AML-193 (cell line): ENCODE results near the gene NOD2.

Source experiments
- DNase-seq, 2 experiments: peaks; one replicate each; lab custom pipeline; 2025; lab: John Stamatoyannopoulos, UW

The NOD2 gene

GRCh38 chr16:50717494-50717893 is 24.1 kb downstream of the NOD2 start:
- DNase-seq, result no peak

- no peak for DNase-seq
Observed at GRCh38 chr16:50718061-50718760, 24.8 kb downstream of the NOD2 start.

GRCh38 chr16:50718761-50719400 is 25.5 kb downstream of the NOD2 start:
- no peak for DNase-seq

DNA sequence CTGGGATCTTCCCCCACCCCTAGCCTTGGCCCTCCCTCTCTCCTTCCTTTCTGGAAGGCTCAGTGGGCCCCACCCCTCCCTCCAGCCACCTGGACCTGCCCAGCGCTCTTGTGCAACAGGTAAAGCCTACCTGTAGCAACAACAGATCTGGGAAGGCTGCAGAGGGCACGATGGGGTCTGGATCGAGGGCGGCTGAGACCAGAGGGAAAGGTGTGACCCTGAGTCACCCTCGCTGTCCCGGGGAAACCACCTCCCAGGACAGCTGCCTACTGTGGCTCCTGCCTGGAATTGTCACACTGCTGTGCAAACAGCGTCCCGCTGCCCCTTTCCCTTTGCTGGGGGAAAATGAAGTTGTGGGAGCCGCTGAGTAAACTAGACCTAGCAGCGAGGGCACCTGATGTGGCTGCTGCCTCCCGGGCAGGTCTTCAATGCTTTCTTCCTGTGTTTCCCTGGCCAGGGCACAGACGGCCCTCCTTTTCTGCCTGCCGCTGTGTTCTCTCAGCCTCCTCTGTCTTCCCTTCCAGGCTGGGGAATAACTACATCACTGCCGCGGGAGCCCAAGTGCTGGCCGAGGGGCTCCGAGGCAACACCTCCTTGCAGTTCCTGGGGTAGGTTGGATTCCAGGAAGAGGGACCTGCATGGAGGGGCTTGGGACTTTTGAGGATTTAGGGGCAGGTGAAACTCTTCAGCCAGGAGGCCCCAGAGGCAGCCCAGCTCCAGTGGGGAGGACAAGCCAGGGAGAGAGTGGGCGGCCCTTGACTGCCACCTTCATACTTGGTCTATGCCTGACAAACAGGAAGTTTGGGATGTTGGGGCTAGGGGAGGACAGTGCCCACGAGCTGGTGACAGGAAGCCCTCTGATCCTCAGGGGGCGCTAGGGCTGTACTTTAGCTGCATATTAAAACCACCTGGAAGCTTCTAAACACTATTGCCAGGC is 26.3 kb downstream of the NOD2 start:
- no peak for DNase-seq

- no peak for DNase-seq
Observed at GRCh38 chr16:50721549-50722404, 28.4 kb downstream of the NOD2 start.

- DNase-seq, result no peak
Observed at GRCh38 chr16:50722405-50722737, 29.0 kb downstream of the NOD2 start.

- no peak for DNase-seq
Observed at GRCh38 chr16:50722960-50723359, 29.6 kb downstream of the NOD2 start.

DNA sequence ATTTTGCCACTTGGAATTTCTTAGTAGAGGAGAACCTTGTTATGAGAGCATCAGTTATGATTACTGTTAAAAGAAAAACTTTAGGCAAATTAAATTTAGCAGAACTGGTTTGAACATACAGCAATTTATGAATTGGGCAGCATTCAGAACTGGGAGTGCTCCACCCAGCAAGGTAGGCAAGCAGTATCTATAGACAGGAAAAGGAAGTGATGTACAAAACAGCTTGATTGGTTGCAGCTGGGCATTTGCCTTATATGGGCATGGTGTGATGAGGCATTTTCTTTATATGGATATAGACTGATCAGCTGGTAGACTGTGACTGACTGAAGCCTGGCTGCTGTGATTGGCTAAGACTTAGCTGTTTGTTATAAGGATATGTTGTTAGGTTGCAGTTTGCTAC is 30.9 kb downstream of the NOD2 start:
- DNase-seq, result no peak

GRCh38 chr16:50731130-50731988 is 38.0 kb downstream of the NOD2 start:
- DNase-seq, result no peak

- DNase-seq, result no peak
Observed at GRCh38 chr16:50731989-50732832, 38.8 kb downstream of the NOD2 start.

DNA sequence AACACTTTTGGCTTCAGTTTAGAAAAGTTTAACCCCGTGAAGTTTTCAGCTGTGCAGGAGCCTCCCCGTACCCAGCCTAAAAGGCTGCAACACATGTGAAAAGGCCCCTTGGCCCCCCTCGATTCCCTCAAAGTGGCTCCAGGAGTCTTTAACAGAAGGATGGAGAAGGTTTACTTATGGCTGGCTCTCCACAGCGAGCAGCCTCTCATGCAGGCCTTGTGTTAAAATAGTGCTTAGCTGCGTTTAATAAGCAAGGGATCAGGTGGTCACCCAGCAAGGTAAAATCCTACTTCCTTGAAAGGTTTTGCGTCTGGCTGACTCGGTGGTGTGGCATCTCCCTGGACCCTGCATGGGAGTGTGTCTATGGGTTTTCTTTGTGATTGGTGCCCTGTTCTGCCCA is 40.1 kb downstream of the NOD2 start:
- DNase-seq, result no peak

DNA sequence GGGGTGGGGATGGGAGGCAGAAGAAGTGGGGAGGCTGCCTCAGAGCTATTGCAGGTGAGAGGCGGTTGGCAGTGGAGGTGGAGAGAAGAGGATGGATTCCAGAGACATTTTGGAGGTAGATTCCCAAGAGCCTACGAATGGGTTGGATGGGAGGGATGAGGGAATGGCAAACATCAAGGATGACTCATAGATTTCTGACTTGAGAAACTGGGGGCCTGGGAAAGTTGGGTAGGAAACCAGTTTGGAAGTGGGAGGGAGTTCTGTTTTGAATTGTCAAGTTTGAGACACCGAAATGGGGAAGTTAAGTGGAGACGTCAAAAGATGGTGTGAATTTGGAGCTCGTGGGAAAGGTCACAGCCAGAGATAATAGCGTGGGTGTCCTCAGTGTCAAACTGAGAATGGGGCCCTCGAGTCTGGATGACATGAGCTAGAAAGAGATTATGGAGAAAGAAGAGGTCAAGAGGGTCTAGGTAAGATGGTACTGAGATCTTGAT is 42.3 kb downstream of the NOD2 start:
- no peak for DNase-seq

GRCh38 chr16:50736448-50736847 is 43.0 kb downstream of the NOD2 start:
- DNase-seq, result no peak

- DNase-seq, result no peak
Observed at GRCh38 chr16:50737420-50737959, 44.1 kb downstream of the NOD2 start.

GRCh38 chr16:50739031-50739430 is 45.6 kb downstream of the NOD2 start:
- DNase-seq, result no peak

GRCh38 chr16:50740736-50741135 is 47.3 kb downstream of the NOD2 start:
- DNase-seq, result no peak

DNA sequence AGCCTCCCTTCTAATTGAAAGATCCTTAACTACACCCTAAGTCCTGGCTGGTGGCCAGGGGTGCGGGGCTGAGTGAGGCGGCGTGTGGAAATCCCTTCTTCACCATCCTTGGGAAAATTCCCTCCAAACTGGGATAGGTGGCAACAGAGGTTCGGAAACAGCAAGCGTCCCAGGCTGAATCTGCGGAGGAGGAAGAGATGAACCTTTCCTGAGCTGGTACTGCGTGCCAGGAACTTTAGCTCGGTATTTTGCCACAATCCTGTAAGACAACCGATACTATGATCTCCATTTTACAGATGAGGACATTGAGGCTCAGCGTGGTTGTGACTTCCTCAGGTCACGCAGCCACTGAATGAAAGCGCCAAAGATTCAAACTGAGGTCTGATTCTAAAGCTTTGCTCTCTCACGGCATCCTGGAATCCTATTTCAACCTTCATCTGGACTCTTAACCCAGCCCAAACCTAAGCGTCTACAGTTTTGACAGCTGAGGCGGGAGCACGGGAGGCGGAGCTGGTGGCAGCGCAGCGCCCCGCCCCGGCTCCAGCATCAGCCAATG is 47.9 kb downstream of the NOD2 start:
- DNase-seq, result no peak

- peak; percentile 99 for DNase-seq
Observed at GRCh38 chr16:50741781-50742575, 48.6 kb downstream of the NOD2 start, which contains the start of gene CYLD. CYLD (plus strand) TSS chr16:50742086; CDS start chr16:50749699, 7,613 bp downstream.
